GM18519 (cell line): Measurements from ENCODE around the gene CGB2.
"Not testable (repeated sequence)": the region's sequence is repeated elsewhere in the genome, so short reads cannot be mapped to it uniquely, and the experiment has no call there.

Source experiments
- ATAC-seq: cut with Tn5 transposase; IDR thresholded peaks from one replicate; pipeline ENCODE4 v1.9.1; 2021; ENCODE audit warnings: mild to moderate bottlenecking, moderate library complexity; ENCODE audit not compliant: unreplicated experiment, low FRiP score

Gene CGB2

GRCh38 chr19:49031642-49032301 is at the start of gene CGB2:
Gene CGB2 (plus strand): TSS chr19:49031890. CDS start chr19:49032096, 206 bp downstream.
- not testable (repeated sequence) for ATAC-seq

- no peak for ATAC-seq
Observed at GRCh38 chr19:48982280-48982679, 49.4 kb upstream of the CGB2 start.

- ATAC-seq: no peak
Observed at GRCh38 chr19:48985711-48986110, 46.0 kb upstream of the CGB2 start.

- no peak for ATAC-seq
Observed at GRCh38 chr19:48986211-48986610, 45.5 kb upstream of the CGB2 start.

- no peak for ATAC-seq
Observed at GRCh38 chr19:48987323-48987722, 44.4 kb upstream of the CGB2 start.

GRCh38 chr19:48988286-48988685 is 43.4 kb upstream of the CGB2 start:
- no peak for ATAC-seq

GRCh38 chr19:48988860-48989259 is 42.8 kb upstream of the CGB2 start:
- ATAC-seq: no peak

- ATAC-seq: no peak
Observed at GRCh38 chr19:48989701-48990291, 41.9 kb upstream of the CGB2 start.

- no peak for ATAC-seq
Observed at GRCh38 chr19:48990400-48990799, 41.3 kb upstream of the CGB2 start.

- no peak for ATAC-seq
Observed at GRCh38 chr19:48991011-48991609, 40.6 kb upstream of the CGB2 start.

- ATAC-seq: no peak
Observed at GRCh38 chr19:48991873-48992580, 39.7 kb upstream of the CGB2 start.

GRCh38 chr19:48992581-48993174 is 39.0 kb upstream of the CGB2 start:
- ATAC-seq: no peak

- peak; percentile 72 for ATAC-seq
Observed at GRCh38 chr19:48993175-48994034, 38.3 kb upstream of the CGB2 start, which contains the start of the genes GYS1 and RUVBL2. Gene GYS1 (minus strand): TSS chr19:48993309. CDS start chr19:48993112, 197 bp downstream. Gene RUVBL2 (plus strand): TSS chr19:48993887. CDS start chr19:48993912, 25 bp downstream.

- ATAC-seq: no peak
Observed at GRCh38 chr19:48994035-48994386, 37.7 kb upstream of the CGB2 start.

GRCh38 chr19:48997972-48998371 is 33.7 kb upstream of the CGB2 start:
- no peak for ATAC-seq

- no peak for ATAC-seq
Observed at GRCh38 chr19:48999481-49000325, 32.0 kb upstream of the CGB2 start.

GRCh38 chr19:49004133-49004532 is 27.6 kb upstream of the CGB2 start:
- ATAC-seq: no peak

GRCh38 chr19:49004964-49005614 is 26.6 kb upstream of the CGB2 start:
- ATAC-seq: no peak

GRCh38 chr19:49006905-49007304 is 24.8 kb upstream of the CGB2 start:
- ATAC-seq: no peak
